SK-N-SH treated with all-trans-retinoic acid at 6 μM for 48 hours (cell line): Measurements from ENCODE around the gene CST9.
"Not testable (repeated sequence)": the region's sequence is repeated elsewhere in the genome, so short reads cannot be mapped to it uniquely, and the experiment has no call there.

Experiments
- ATAC-seq: fragments of 200-7000 bp; cut with Tn5 transposase; 3 replicates; pipeline ENCODE4 v1.9.1; 2020; ENCODE audit warnings: mild to moderate bottlenecking, moderate library complexity
- ARNTL ChIP-seq: fragments of 450-650 bp; formaldehyde crosslinking; IDR thresholded peaks from 2 replicates; pipeline ENCODE4 v1.5.0; 2020; ENCODE audit warnings: low read depth, mild to moderate bottlenecking, moderate library complexity, borderline replicate concordance
- BACH2 ChIP-seq: fragments of 250-450 bp; sonication (Bioruptor Pico); IDR thresholded peaks from 2 replicates; pipeline ENCODE4 v1.9.0; 2021; ENCODE audit warnings: mild to moderate bottlenecking, borderline replicate concordance
- CSDC2 ChIP-seq: fragments of 250-450 bp; sonication (Bioruptor Pico); IDR thresholded peaks from 2 replicates; pipeline ENCODE4 v1.5.0; 2020; ENCODE audit warnings: mild to moderate bottlenecking, moderate library complexity
- CSRNP3 ChIP-seq: fragments of 250-450 bp; sonication (Bioruptor Pico); IDR thresholded peaks from 2 replicates; pipeline ENCODE4 v1.5.1; 2021; ENCODE audit warnings: mild to moderate bottlenecking, moderate library complexity
- ISL1 ChIP-seq: fragments of 250-450 bp; sonication (Bioruptor Pico); IDR thresholded peaks from 2 replicates; pipeline ENCODE4 v2.1.2; 2022; ENCODE audit warnings: mild to moderate bottlenecking, moderate library complexity
- OSR1 ChIP-seq: fragments of 250-450 bp; sonication (Bioruptor Pico); IDR thresholded peaks from 2 replicates; pipeline ENCODE4 v1.8.0; 2022; ENCODE audit warnings: moderate library complexity, mild to moderate bottlenecking, inconsistent platforms
- POU6F1 ChIP-seq: fragments of 250-450 bp; sonication (Bioruptor Pico); IDR thresholded peaks from 2 replicates; pipeline ENCODE4 v1.8.0; 2021; ENCODE audit warnings: low read depth, mild to moderate bottlenecking, moderate library complexity, borderline replicate concordance
- PPARA ChIP-seq: fragments of 250-450 bp; sonication (Bioruptor Pico); IDR thresholded peaks from 2 replicates; pipeline ENCODE4 v1.5.0; 2020; ENCODE audit warnings: mild to moderate bottlenecking, borderline replicate concordance
- RARB ChIP-seq: fragments of 250-450 bp; sonication (Bioruptor Pico); IDR thresholded peaks from 2 replicates; pipeline ENCODE4 v1.8.0; 2021; ENCODE audit warnings: mild to moderate bottlenecking, moderate library complexity
- SNAI2 ChIP-seq: fragments of 250-450 bp; sonication (Bioruptor Pico); IDR thresholded peaks from 2 replicates; pipeline ENCODE4 v1.5.0; 2020; ENCODE audit warnings: mild to moderate bottlenecking, moderate library complexity
- TCF4 ChIP-seq: fragments of 250-450 bp; sonication (Bioruptor Pico); IDR thresholded peaks from 2 replicates; pipeline ENCODE4 v1.8.0; 2021; ENCODE audit warnings: mild to moderate bottlenecking, moderate library complexity, borderline replicate concordance
- TSHZ2 ChIP-seq: fragments of 250-450 bp; sonication (Bioruptor Pico); IDR thresholded peaks from 2 replicates; pipeline ENCODE4 v1.5.0; 2020; ENCODE audit warnings: mild to moderate bottlenecking, moderate library complexity
- ZFP3 ChIP-seq: fragments of 250-450 bp; sonication (Bioruptor Pico); IDR thresholded peaks from 2 replicates; pipeline ENCODE4 v1.5.0; 2020; ENCODE audit warnings: mild to moderate bottlenecking, moderate library complexity
- ZFP30 ChIP-seq: fragments of 450-650 bp; formaldehyde crosslinking; IDR thresholded peaks from 2 replicates; pipeline ENCODE4 v1.5.0; 2022; ENCODE audit warnings: mild to moderate bottlenecking, moderate library complexity
- ZNF565 ChIP-seq: fragments of 450-650 bp; formaldehyde crosslinking; conservative IDR thresholded peaks from 2 replicates; pipeline ENCODE4 v1.5.0; 2020; ENCODE audit warnings: low read depth, mild to moderate bottlenecking, moderate library complexity
- ZNF70 ChIP-seq: fragments of 450-650 bp; formaldehyde crosslinking; IDR thresholded peaks from 2 replicates; pipeline ENCODE4 v1.5.0; 2020; ENCODE audit warnings: mild to moderate bottlenecking, moderate library complexity
- ZNF8 ChIP-seq: fragments of 450-650 bp; formaldehyde crosslinking; IDR thresholded peaks from 2 replicates; pipeline ENCODE4 v1.5.0; 2020; ENCODE audit warnings: mild to moderate bottlenecking, moderate library complexity

The CST9 gene

GRCh38 chr20:23637282-23638221, 31.8 kb upstream of the CST9 start, which contains the start of gene CST3:
Gene CST3 (minus strand): TSS chr20:23637955. CDS start chr20:23637862, 93 bp downstream.
- ATAC-seq, result peak; percentile 89
- no peak for TF ChIP-seq PPARA (CRISPR knock-in tag)
- TF ChIP-seq ZNF8, result 0 out of 2 replicates have a peak, but pooled peaks have one; percentile 23

GRCh38 chr20:23636908-23637281, 31.2 kb upstream of the CST9 start:
- TF ChIP-seq POU6F1 (CRISPR knock-in tag) (no peak), ZNF70 (CRISPR knock-in tag) (no peak), ZNF565 (CRISPR knock-in tag) (no peak), ZNF8 (no peak), CSRNP3 (CRISPR knock-in tag) (no peak), ZFP3 (no peak), ARNTL (no peak), SNAI2 (CRISPR knock-in tag) (no peak), TCF4 (CRISPR knock-in tag) (no peak), TSHZ2 (no peak), OSR1 (CRISPR knock-in tag) (no peak), RARB (CRISPR knock-in tag) (no peak), ISL1 (CRISPR knock-in tag) (no peak)
- no peak for ATAC-seq

GRCh38 chr20:23636182-23636907, 30.6 kb upstream of the CST9 start:
- TF ChIP-seq ZFP3 (no peak), CSDC2 (CRISPR knock-in tag) (no peak), ZNF565 (CRISPR knock-in tag) (no peak), ZNF8 (no peak), TSHZ2 (no peak), ZFP30 (no peak), BACH2 (CRISPR knock-in tag) (no peak), TCF4 (CRISPR knock-in tag) (no peak), RARB (CRISPR knock-in tag) (no peak), ARNTL (no peak), POU6F1 (CRISPR knock-in tag) (no peak)
- ATAC-seq, result no peak

- ATAC-seq, result not testable (repeated sequence)
Observed at GRCh38 chr20:23635768-23636090, 30.0 kb upstream of the CST9 start.
